K562 (cell line): ENCODE measurements around the gene AOC1. TPM values are rescaled to one million over a fixed set of nuclear protein-coding genes. Genes with fewer than 3 reads are reported as not detected.

Experiments
- ATAC-seq: fragments of 200-7000 bp; cut with Tn5 transposase; 3 replicates; pipeline ENCODE4 v1.9.1; 2020; ENCODE audit warnings: moderate library complexity
- BruUV-seq: library from RNA; stranded (reverse); fragments of 400-500 nt; replicated peaks from 2 replicates; lab custom pipeline; 2021; lab: Mats Ljungman, UMichigan
- CTCF ChIA-PET: fragments of 300-600 bp; formaldehyde crosslinking; extraction: SDS; loops from one replicate; lab custom pipeline; 2021; ENCODE audit warnings: low intra/inter-chr PET ratio; lab: Yijun Ruan, JAX
- POLR2A ChIA-PET: fragments of 300-600, 350-650 bp; sonication (Branson Sonifier 250); formaldehyde crosslinking; extraction: SDS; loops from one replicate; lab custom pipeline; 2021; ENCODE audit warnings: antibody characterized with exemption, inconsistent platforms; lab: Yijun Ruan, JAX
- DNase-seq, 4 experiments: peaks; one replicate each; pipeline versions ENCODE4 v3.0.0 to v3.0.0-alpha.2; 2011 to 2018; ENCODE audit warnings: low spot score in 3 of 4, mixed read lengths in 3 of 4; ENCODE audit errors: extremely low read depth in 1 of 4
- FAIRE-seq: peaks from 2 replicates; lab custom pipeline; 2011; peaks lifted over from hg19 to GRCh38; lab: Jason Lieb, UNC
- H2AFZ ChIP-seq: 2 replicates; pipeline ENCODE4 v1.6.0; 2011; ENCODE audit warnings: low read depth, low read length, control low read depth, inconsistent platforms
- H3K27ac ChIP-seq: fragments of 200-600 bp; 3 replicates; pipeline ENCODE4 v1.8.0; 2011; ENCODE audit warnings: low read depth, mild to moderate bottlenecking, control low read depth, inconsistent platforms, low read length, moderate library complexity, mixed read lengths; ENCODE audit errors: extremely low read depth
- H3K27me3 ChIP-seq, 2 experiments: fragments of 300-600 bp in 1 of 2; 2 replicates in 1 of 2; 3 replicates in 1 of 2; pipeline versions ENCODE4 v1.6.0 to v1.8.0; 2011; ENCODE audit warnings: inconsistent platforms in 2 of 2, low read length in 2 of 2, mild to moderate bottlenecking in 1 of 2, mixed read lengths in 1 of 2, moderate library complexity in 1 of 2; ENCODE audit not compliant: control insufficient read depth in 2 of 2, insufficient read depth in 2 of 2
- H3K36me3 ChIP-seq: fragments of 300-600 bp; 3 replicates; pipeline ENCODE4 v1.8.0; 2011; ENCODE audit warnings: mild to moderate bottlenecking, low read length, inconsistent platforms; ENCODE audit not compliant: control insufficient read depth, insufficient read depth
- H3K4me1 ChIP-seq, 2 experiments: fragments of 200-600 bp in 1 of 2; replicated peaks in 1 of 2; 2 replicates in 1 of 2; 3 replicates in 1 of 2; pipeline versions ENCODE4 v1.5.1 to v1.8.0; 2011; ENCODE audit warnings: inconsistent platforms in 2 of 2, low read length in 2 of 2, mild to moderate bottlenecking in 1 of 2, mixed read lengths in 1 of 2, moderate library complexity in 1 of 2; ENCODE audit not compliant: control insufficient read depth in 2 of 2, insufficient read depth in 2 of 2
- H3K4me2 ChIP-seq: 2 replicates; pipeline ENCODE4 v1.6.1; 2011; ENCODE audit warnings: low read length, control low read depth, inconsistent platforms, mixed read lengths; ENCODE audit not compliant: insufficient read depth
- H3K4me3 ChIP-seq: fragments of 200-600 bp; sonication (generic), shearing (Covaris generic); 2 replicates; pipeline ENCODE4 v1.5.1; 2016; ENCODE audit warnings: control low read depth, inconsistent platforms
- H3K79me2 ChIP-seq: fragments of 200-600 bp; 3 replicates; pipeline ENCODE4 v1.8.0; 2011; ENCODE audit warnings: low read length, inconsistent platforms; ENCODE audit not compliant: control insufficient read depth, insufficient read depth
- H3K9ac ChIP-seq, 2 experiments: 2 replicates each; pipeline versions ENCODE4 v1.6.0 to v1.6.1; 2011; ENCODE audit warnings: low read depth in 2 of 2, low read length in 2 of 2, control low read depth in 1 of 2, inconsistent platforms in 1 of 2, mild to moderate bottlenecking in 1 of 2, mixed read lengths in 1 of 2; ENCODE audit not compliant: insufficient read depth in 1 of 2
- H3K9me1 ChIP-seq: one replicate; pipeline ENCODE4 v1.6.0; 2011; ENCODE audit warnings: inconsistent platforms, mild to moderate bottlenecking, low read length, moderate library complexity; ENCODE audit not compliant: control insufficient read depth, insufficient read depth
- H3K9me3 ChIP-seq: replicated peaks from 2 replicates; pipeline ENCODE4 v1.5.1; 2011; ENCODE audit warnings: low read depth, low read length, inconsistent platforms; ENCODE audit not compliant: control insufficient read depth, insufficient read depth
- H4K20me1 ChIP-seq: replicated peaks from 2 replicates; pipeline ENCODE4 v1.6.1; 2011; ENCODE audit warnings: low read length, inconsistent platforms, mixed read lengths; ENCODE audit not compliant: control insufficient read depth, insufficient read depth
- CTBP1 ChIP-seq: fragments of 450-650 bp; IDR thresholded peaks from 2 replicates; pipeline ENCODE4 v1.6.1; 2016; ENCODE audit warnings: borderline replicate concordance
- HCFC1 ChIP-seq: IDR thresholded peaks from 2 replicates; pipeline ENCODE4 v1.6.1; 2012; ENCODE audit warnings: low read depth, low read length, improper control_type of control experiment
- KLF1 ChIP-seq: fragments of 450-650 bp; IDR thresholded peaks from 2 replicates; pipeline ENCODE4 v1.6.1; 2016; ENCODE audit warnings: missing genetic modification characterization, missing compliant biosample characterization
- MYC ChIP-seq, 2 experiments: fragments of 250-450 bp in 1 of 2; sonication (Bioruptor Pico) in 1 of 2; IDR thresholded peaks; 2 replicates each; pipeline versions ENCODE4 v1.5.1 to v1.6.1; 2012 to 2021; ENCODE audit warnings: low read depth in 2 of 2, borderline replicate concordance in 1 of 2, improper control_type of control experiment in 1 of 2, low read length in 1 of 2, mild to moderate bottlenecking in 1 of 2, moderate library complexity in 1 of 2
- NEUROD1 ChIP-seq: fragments of 150-350 bp; IDR thresholded peaks from 2 replicates; pipeline ENCODE4 v1.6.1; 2014; ENCODE audit warnings: borderline replicate concordance, low read length, low read depth; ENCODE audit not compliant: partially characterized antibody
- NRF1 ChIP-seq, 2 experiments: fragments of 450-650 bp; IDR thresholded peaks in 1 of 2; conservative IDR thresholded peaks in 1 of 2; 2 replicates each; pipeline ENCODE4 v1.6.1; 2014; ENCODE audit warnings: mild to moderate bottlenecking in 2 of 2
- VEZF1 ChIP-seq: fragments of 200-800 bp; sonication (Bioruptor generic); IDR thresholded peaks from 2 replicates; pipeline ENCODE4 v1.6.1; 2017; ENCODE audit warnings: missing genetic modification characterization, missing compliant biosample characterization
- ZBTB34 ChIP-seq: fragments of 250-450 bp; sonication (Bioruptor Pico); IDR thresholded peaks from 2 replicates; pipeline ENCODE4 v1.8.0; 2021; ENCODE audit warnings: mild to moderate bottlenecking, moderate library complexity
- ZFX ChIP-seq: sonication (generic); formaldehyde crosslinking; IDR thresholded peaks from 2 replicates; pipeline ENCODE4 v1.8.0; 2022; ENCODE audit warnings: mild to moderate bottlenecking, missing genetic modification reagents, moderate library complexity
- ZHX1 ChIP-seq: fragments of 150-350 bp; conservative IDR thresholded peaks from 2 replicates; pipeline ENCODE4 v1.6.1; 2014; ENCODE audit warnings: low read length
- ZNF146 ChIP-seq: IDR thresholded peaks from one replicate; pipeline ENCODE4 v1.6.1; 2018; ENCODE audit warnings: missing compliant biosample characterization; ENCODE audit not compliant: unreplicated experiment
- ZNF561 ChIP-seq: fragments of 450-650 bp; formaldehyde crosslinking; conservative IDR thresholded peaks from 2 replicates; pipeline ENCODE4 v1.4.0; 2020; ENCODE audit warnings: mild to moderate bottlenecking, moderate library complexity
- WGBS: fragments of 100-300 bp; shearing (Covaris generic); methylation state at CpG from one replicate; pipeline ENCODE4 v1.1.6; 2016; ENCODE audit warnings: low coverage, mixed read lengths; ENCODE audit not compliant: insufficient coverage; ENCODE audit errors: missing lambda C conversion rate; 5-methylcytosine and 5-hydroxymethylcytosine counted together
- in situ Hi-C: fragments of 300-500 bp; cut with MboI; formaldehyde crosslinking; loops from 4 replicates; pipeline ENCODE4 v1.15.0; 2018; ENCODE audit warnings: inconsistent platforms, mixed read lengths
- intact Hi-C: fragments of 100-400 bp; cut with micrococcal nuclease; formaldehyde crosslinking; loops from 2 replicates; pipeline ENCODE4 v1.14.2; 2022
- polyA plus RNA-seq, 8 experiments: library from polyadenylated mRNA; depleted of rRNA in 4 of 8; stranded (reverse) in 5 of 8; unstranded in 3 of 8; fragments of >200 nt; fragmentation: Nextera tagmentation in 2 of 8; fragmentation: Illumina TruSeq in 1 of 8; extraction: Ambion mirVana in 2 of 8; extraction: Trizol in 1 of 8; gene quantifications; 2 replicates each; pipeline versions ENCODE4 v1.2.1 to v1.2.3, GENCODE V29; 2011 to 2014; ENCODE audit warnings: inconsistent platforms in 1 of 8, missing spikeins in 1 of 8
- total RNA-seq, 7 experiments: library from RNA; depleted of rRNA in 6 of 7; stranded (reverse); fragments of >200 nt in 6 of 7; fragmentation: Illumina TruSeq in 2 of 7; extraction: Trizol in 2 of 7; gene quantifications; 2 replicates each; pipeline versions ENCODE4 v1.2.1 to v1.2.3, GENCODE V29; 2011 to 2021; ENCODE audit warnings: low replicate concordance in 1 of 7

The AOC1 gene
- total and polyA plus RNA-seq, 9 of the 15 experiments (the other 6 are each of a cell fraction or from before 2014, with no cell fraction given) = not detected

GRCh38 chr7:150902078-150903033 lies 50.0 kb downstream of the AOC1 start (continued):
- TF ChIP-seq NRF1 (conservative IDR thresholded peaks at IDR 0.05 in 1 of 2, IDR thresholded peaks at IDR 0.05 in 1 of 2) (0 out of 4 replicates have a peak, but pooled peaks of 1 of the 2 experiments have one; percentile 25), CTBP1 (peak; percentile 42; the same call in 1 of the 2 replicates), MYC (IDR thresholded peaks at IDR 0.05; ENCODE audit: low read depth, low read length) (peak; percentile 46; the same call in 1 of the 2 replicates), MYC (CRISPR knock-in tag; IDR thresholded peaks at IDR 0.05; ENCODE audit: borderline replicate concordance, low read depth) (no peak)

- no peaks in the 10 kb centered on the region for H3K9me1 ChIP-seq
- WGBS = 72% methylated on average over 12 of the region's 12 CpGs
- H4K20me1 ChIP-seq = no peaks in the 10 kb centered on the region
- H2AFZ ChIP-seq = no peak overlapping the region
- TF ChIP-seq KLF1 (tag) (no peak), ZFX (CRISPR knock-in tag) (no peak), ZNF146 (CRISPR knock-in tag) (no peak), ZHX1 (no peak), VEZF1 (no peak), ZBTB34 (no peak), NEUROD1 (no peak), HCFC1 (no peak), ZNF561 (CRISPR knock-in tag) (no peak)
- H3K9me3 ChIP-seq = no peaks in the 10 kb centered on the region
- intact Hi-C loops (no loop called here), in situ Hi-C loops (no loop called here)
- no peak overlapping the region for H3K27ac ChIP-seq
- no peak for ATAC-seq
- ChIA-PET POLR2A (interaction anchor here (1.2 to 1.4 kb wide), 4 partner anchors 9 to 204 kb away, joined by 3 to 7 read pairs (median 5); no protein-coding TSS in a partner anchor), CTCF (no interaction called here)
- no peak overlapping the region for H3K4me2 ChIP-seq
- no peaks in the 10 kb centered on the region for H3K36me3 ChIP-seq
- H3K9ac ChIP-seq = peak overlapping the region in 1 of 2 experiments; percentile 61; a peak in 1 of 4 replicates
- BruUV-seq = no TSS peak
- FAIRE-seq = no peak
- no peaks in the 10 kb centered on the region; a peak in 1 of 5 replicates for H3K27me3 ChIP-seq
- no peak overlapping the region for H3K4me3 ChIP-seq
- peak in 2 of 4 experiments; percentile 6 to 7 for DNase-seq
- H3K4me1 ChIP-seq = peaks cover 16 to 32% of the 10 kb centered on the region in 2 experiments; a peak in 4 of 5 replicates
- no peaks in the 10 kb centered on the region for H3K79me2 ChIP-seq
Observed at GRCh38 chr7:150903606-150904005, 51.3 kb downstream of the AOC1 start.
